Transverse colon (tissue), 4 donors: ENCODE measurements around the gene TMEM132E. TPM values are rescaled to one million over a fixed set of nuclear protein-coding genes. Genes with fewer than 3 reads are reported as not detected.

Source experiments
- DNase-seq: peaks from one replicate; pipeline ENCODE4 v3.0.0-alpha.2; 2019
- H3K27ac ChIP-seq, 4 donors: fragments of 200-600 bp; sonication (generic); 2 replicates each; pipeline ENCODE4 v1.5.1; 2016 to 2018; ENCODE audit warnings: inconsistent platforms in 4 of 4
- H3K27me3 ChIP-seq: fragments of 200-600 bp; sonication (generic); 2 replicates; pipeline ENCODE4 v1.5.1; 2017; ENCODE audit warnings: inconsistent platforms
- H3K36me3 ChIP-seq, 4 donors: fragments of 200-600 bp; sonication (generic); 2 replicates each; pipeline ENCODE4 v1.5.1; 2017 to 2019; ENCODE audit warnings: inconsistent platforms in 4 of 4
- H3K4me1 ChIP-seq, 4 donors: fragments of 200-600 bp; sonication (generic); 2 replicates each; pipeline ENCODE4 v1.5.1; 2017 to 2020; ENCODE audit warnings: inconsistent platforms in 4 of 4
- H3K4me3 ChIP-seq, 4 donors: fragments of 200-600 bp; sonication (generic); 1 replicate in 1 of 4; 2 replicates in 3 of 4; pipeline versions ENCODE4 v1.5.1 to v1.6.1; 2017 to 2019; ENCODE audit warnings: inconsistent platforms in 4 of 4
- H3K9me3 ChIP-seq, 2 donors: fragments of 200-600 bp; sonication (generic); 2 replicates each; pipeline ENCODE4 v1.5.1; 2017 to 2019; ENCODE audit warnings: inconsistent platforms in 2 of 2
- EP300 ChIP-seq: sonication (generic); formaldehyde crosslinking; IDR thresholded peaks from one replicate; pipeline ENCODE4 v1.6.1; 2017; ENCODE audit warnings: antibody characterized with exemption, low read depth
- POLR2A ChIP-seq: fragments of 450-650 bp; IDR thresholded peaks from one replicate; pipeline ENCODE4 v1.6.1; 2016; ENCODE audit warnings: antibody characterized with exemption, mild to moderate bottlenecking, moderate library complexity
- POLR2AphosphoS5 ChIP-seq, 3 donors: sonication (generic); formaldehyde crosslinking; IDR thresholded peaks; one replicate each; pipeline ENCODE4 v1.6.1; 2016; ENCODE audit warnings: antibody characterized with exemption in 3 of 3
- WGBS, 2 donors: methylation state at CpG; one replicate each; pipeline ENCODE4 v1.1.5; 2018; ENCODE audit warnings: low coverage in 1 of 2; 5-methylcytosine and 5-hydroxymethylcytosine counted together
- in situ Hi-C, 4 donors: fragments of 200-750 bp; cut with MboI; loops; one replicate each; pipeline versions ENCODE4 v1.15.0 to v1.15.1; 2017; ENCODE audit warnings: low sequenced_read_pairs in 3 of 4, low pct_ligation_motif_present in 1 of 4, low pct_unique_long_range_greater_than_20kb in 1 of 4
- intact Hi-C: fragments of 100-400 bp; cut with DNase I; formaldehyde crosslinking; loops from one replicate; pipeline ENCODE4 v1.15.1; 2023; ENCODE audit warnings: low total_unique reads
- total RNA-seq, 4 donors: library from RNA; depleted of rRNA; stranded (reverse); fragments of >200 nt; gene quantifications; one replicate each; pipeline ENCODE4 v1.1.0, GENCODE V29; 2016
- TF ChIP-seq, protein P1 (sequence below), 5 experiments: fragments of 200-600 bp in 3 of 5; fragments of 450-650 bp in 2 of 5; sonication (generic) in 3 of 5; IDR thresholded peaks; 1 replicate in 2 of 5; 2 replicates in 3 of 5; pipeline ENCODE4 v1.5.1; 2016 to 2017; ENCODE audit warnings: antibody characterized with exemption in 5 of 5, inconsistent platforms in 3 of 5, mild to moderate bottlenecking in 2 of 5, moderate library complexity in 1 of 5

The TMEM132E gene
- total RNA-seq, 4 donors from 2014 or later = not detected

DNA sequence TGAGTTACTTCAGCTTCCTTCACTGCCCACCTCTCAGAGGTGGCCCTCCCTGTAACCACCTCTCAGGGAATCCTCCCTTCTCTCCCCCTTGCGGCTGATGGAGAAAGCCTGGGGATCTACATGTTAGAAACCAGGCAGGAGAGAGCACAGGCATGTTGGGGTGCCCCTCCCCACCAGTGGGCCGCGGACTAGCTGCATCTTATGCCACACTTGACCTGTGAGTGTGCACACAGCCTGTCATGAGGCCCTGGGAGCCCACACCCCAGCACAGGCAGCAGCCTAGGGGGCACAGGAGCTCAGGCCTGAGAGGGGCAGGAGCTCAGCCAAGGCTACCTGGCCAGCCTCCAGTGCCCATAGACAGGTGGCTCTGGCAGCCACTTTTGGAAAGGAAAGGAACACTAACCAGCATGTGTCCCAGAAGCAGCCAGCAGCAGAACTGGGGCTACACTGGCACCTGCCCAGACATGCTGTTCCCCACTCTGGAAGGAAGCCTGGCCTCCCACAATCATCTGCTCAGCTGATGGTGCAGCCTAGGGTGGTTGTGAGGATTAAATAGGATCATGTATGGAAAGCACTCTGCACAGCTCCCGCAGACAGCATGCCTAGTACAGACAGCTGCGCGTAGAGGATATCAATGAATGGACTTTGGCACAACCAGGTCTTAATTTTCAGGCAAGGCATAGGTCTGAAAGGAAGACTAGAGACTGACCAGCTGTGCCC, 60.5 kb downstream of the TMEM132E start:
- no peak overlapping the region for H3K4me3 ChIP-seq
- no peak overlapping the region for H3K27ac ChIP-seq
- H3K4me1 ChIP-seq = peaks cover 0 to 7% (median 3%) of the 10 kb centered on the region in 4 donors
- no peaks in the 10 kb centered on the region for H3K36me3 ChIP-seq
- WGBS, 2 donors = 33 to 79% methylated on average over 3 to 6 of the region's 6 CpGs
- H3K27me3 ChIP-seq = peaks cover 48% of the 10 kb centered on the region
- DNase-seq = no peak
- H3K9me3 ChIP-seq = no peaks in the 10 kb centered on the region
- intact Hi-C loops (no loop called here), in situ Hi-C loops (loop anchor here in 3 of 4 donors (5.0 to 25.0 kb wide), 3 partner anchors 215 to 228 kb away; no protein-coding TSS in a partner anchor)
- TF ChIP-seq POLR2A = no peak
- no peak for TF ChIP-seq EP300
- TF ChIP-seq, protein P1, sequence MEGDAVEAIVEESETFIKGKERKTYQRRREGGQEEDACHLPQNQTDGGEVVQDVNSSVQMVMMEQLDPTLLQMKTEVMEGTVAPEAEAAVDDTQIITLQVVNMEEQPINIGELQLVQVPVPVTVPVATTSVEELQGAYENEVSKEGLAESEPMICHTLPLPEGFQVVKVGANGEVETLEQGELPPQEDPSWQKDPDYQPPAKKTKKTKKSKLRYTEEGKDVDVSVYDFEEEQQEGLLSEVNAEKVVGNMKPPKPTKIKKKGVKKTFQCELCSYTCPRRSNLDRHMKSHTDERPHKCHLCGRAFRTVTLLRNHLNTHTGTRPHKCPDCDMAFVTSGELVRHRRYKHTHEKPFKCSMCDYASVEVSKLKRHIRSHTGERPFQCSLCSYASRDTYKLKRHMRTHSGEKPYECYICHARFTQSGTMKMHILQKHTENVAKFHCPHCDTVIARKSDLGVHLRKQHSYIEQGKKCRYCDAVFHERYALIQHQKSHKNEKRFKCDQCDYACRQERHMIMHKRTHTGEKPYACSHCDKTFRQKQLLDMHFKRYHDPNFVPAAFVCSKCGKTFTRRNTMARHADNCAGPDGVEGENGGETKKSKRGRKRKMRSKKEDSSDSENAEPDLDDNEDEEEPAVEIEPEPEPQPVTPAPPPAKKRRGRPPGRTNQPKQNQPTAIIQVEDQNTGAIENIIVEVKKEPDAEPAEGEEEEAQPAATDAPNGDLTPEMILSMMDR (IDR thresholded peaks at IDR 0.05) = no peak
- no peak for TF ChIP-seq POLR2AphosphoS5 (IDR thresholded peaks at IDR 0.05)

- Histone ChIP-seq H3K4me3 (no peak overlapping the region), H3K36me3 (no peaks in the 10 kb centered on the region), H3K27ac (no peak overlapping the region), H3K9me3 (no peaks in the 10 kb centered on the region), H3K27me3 (peaks cover 52% of the 10 kb centered on the region), H3K4me1 (peaks cover 0 to 7% (median 3%) of the 10 kb centered on the region in 4 donors)
- WGBS, 2 donors = 69 to 100% methylated on average over 1 to 7 of the region's 7 CpGs
- in situ Hi-C loops = loop anchor here in 1 of 4 donors (25.0 kb wide), 1 partner anchor 229 kb away; no protein-coding TSS in a partner anchor
- DNase-seq = no peak
- intact Hi-C loops = no loop called here
- TF ChIP-seq EP300 = no peak
- TF ChIP-seq, protein P1 (IDR thresholded peaks at IDR 0.05) = no peak
- no peak for TF ChIP-seq POLR2A
- no peak for TF ChIP-seq POLR2AphosphoS5 (IDR thresholded peaks at IDR 0.05)
These were observed 62.0 kb downstream of the TMEM132E start for GRCh38 chr17:34641368-34641767.

- TF ChIP-seq, protein P1 (IDR thresholded peaks at IDR 0.05) = no peak
- TF ChIP-seq POLR2AphosphoS5 (IDR thresholded peaks at IDR 0.05) (no peak), EP300 (no peak), POLR2A (no peak)
- Histone ChIP-seq H3K36me3 (no peaks in the 10 kb centered on the region), H3K27me3 (peaks cover 18% of the 10 kb centered on the region), H3K4me1 (no peaks in the 10 kb centered on the region), H3K9me3 (no peaks in the 10 kb centered on the region), H3K27ac (no peak overlapping the region), H3K4me3 (no peak overlapping the region)
- intact Hi-C loops (no loop called here), in situ Hi-C loops (loop anchor here in 1 of 4 donors (25.0 kb wide), 1 partner anchor 233 kb away; no protein-coding TSS in a partner anchor)
- DNase-seq = no peak
- 50 to 69% methylated on average over 1 to 2 of the region's 3 CpGs for WGBS, 2 donors
These were observed 65.7 kb downstream of the TMEM132E start for GRCh38 chr17:34644941-34645550.

GRCh38 chr17:34645594-34645993, 66.2 kb downstream of the TMEM132E start:
- TF ChIP-seq, protein P1 (IDR thresholded peaks at IDR 0.05) = no peak
- TF ChIP-seq POLR2AphosphoS5 (IDR thresholded peaks at IDR 0.05) = no peak
- no peak for TF ChIP-seq POLR2A
- no peak for TF ChIP-seq EP300
- H3K9me3 ChIP-seq = no peaks in the 10 kb centered on the region
- in situ Hi-C loops (loop anchor here in 1 of 4 donors (25.0 kb wide), 1 partner anchor 233 kb away; no protein-coding TSS in a partner anchor), intact Hi-C loops (no loop called here)
- H3K4me1 ChIP-seq = no peaks in the 10 kb centered on the region
- no peak overlapping the region for H3K4me3 ChIP-seq
- no peaks in the 10 kb centered on the region for H3K36me3 ChIP-seq
- DNase-seq = no peak
- H3K27me3 ChIP-seq = peaks cover 18% of the 10 kb centered on the region
- WGBS, 2 donors = 25% methylated on average over 3 of the region's 3 CpGs; no CpG with 5 or more reads in 1 of the 2 donors
- no peak overlapping the region for H3K27ac ChIP-seq
